Esophagus squamous epithelium (tissue), 4 donors: ENCODE data around the gene ZNF418.

Source experiments
- CTCF ChIP-seq, 6 experiments: fragments of 450-650 bp in 4 of 6; fragments of 200-600 bp in 2 of 6; sonication (generic) in 2 of 6; IDR thresholded peaks; one replicate each; pipeline ENCODE4 v1.5.1; 2016 to 2019; ENCODE audit warnings: antibody characterized with exemption in 6 of 6, mild to moderate bottlenecking in 4 of 6, moderate library complexity in 4 of 6
- POLR2A ChIP-seq, 4 donors: fragments of 450-650 bp; IDR thresholded peaks; one replicate each; pipeline ENCODE4 v1.6.1; 2017; ENCODE audit warnings: antibody characterized with exemption in 4 of 4, mild to moderate bottlenecking in 4 of 4, moderate library complexity in 3 of 4

- TF ChIP-seq POLR2A (IDR thresholded peaks at IDR 0.05) = no peak
- no peak for TF ChIP-seq CTCF (IDR thresholded peaks at IDR 0.05)
These were observed 43.5 kb upstream of the ZNF418 start for GRCh38 chr19:57978586-57979289.
